Stimulated activated CD4-positive, alpha-beta T cell treated with anti-CD3 and anti-CD28 coated beads, Interleukin-1b, Interleukin-23, amount 100 ng/mL, for 4 hours (primary cell): Measurements from ENCODE around the gene NDUFS6.

ENCODE experiments used
- DNase-seq, 2 donors: peaks; one replicate each; pipeline ENCODE4 v3.0.0-alpha.2; 2020; ENCODE audit warnings: low read depth in 2 of 2

The NDUFS6 gene

DNA sequence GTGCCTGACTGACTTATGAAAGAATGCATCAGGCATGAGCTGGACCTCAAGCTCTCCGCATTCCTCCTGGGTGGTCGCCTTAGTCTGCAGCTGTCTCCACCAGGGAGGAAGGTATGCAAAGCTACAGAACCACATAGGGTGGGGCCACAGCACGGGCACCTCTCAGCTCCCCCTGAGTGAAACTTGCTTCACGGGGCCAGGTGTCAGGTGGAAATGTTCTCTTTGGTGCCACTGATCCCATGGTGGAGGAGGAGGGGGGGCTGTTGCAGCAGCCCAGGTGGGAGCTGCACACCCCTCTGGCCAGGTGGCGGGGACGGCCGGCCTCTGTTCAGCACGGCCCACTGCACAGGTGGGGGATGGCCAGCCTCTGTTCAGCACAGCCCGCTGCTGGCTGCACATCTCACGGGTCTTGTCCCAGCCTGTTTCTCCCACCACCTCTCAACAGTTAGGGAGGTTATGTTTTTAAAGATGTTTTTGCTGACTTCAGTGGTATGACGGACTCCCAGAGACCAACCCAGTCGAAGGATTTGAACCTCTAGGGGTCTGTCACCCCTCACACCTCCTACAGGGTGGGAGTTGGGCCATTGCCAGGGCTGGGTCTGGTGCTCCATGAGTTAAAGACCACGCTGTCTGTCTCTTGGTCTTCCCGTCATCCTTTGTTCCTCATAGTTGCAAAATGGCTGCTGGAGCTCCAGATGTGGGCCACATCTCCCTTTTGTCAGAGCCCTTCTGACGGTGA lies 35.9 kb upstream of the NDUFS6 start:
- no peak for DNase-seq

DNA sequence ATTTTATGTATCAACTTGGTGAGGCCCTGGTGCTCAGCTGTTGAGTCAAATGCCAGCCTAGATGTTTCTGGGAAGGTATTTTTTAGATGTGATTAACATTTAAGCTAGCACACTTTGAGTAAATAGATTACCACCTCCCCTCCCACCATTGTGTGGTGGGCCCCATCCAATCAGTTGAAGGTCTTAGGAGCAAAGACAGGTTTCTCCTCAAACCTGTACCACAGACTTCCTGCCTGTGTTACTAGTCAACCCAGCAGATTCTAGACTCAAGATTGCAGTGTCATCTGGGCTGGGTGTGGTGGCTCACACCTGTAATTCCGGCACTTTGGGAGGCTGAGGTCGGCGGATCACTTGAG lies 35.3 kb upstream of the NDUFS6 start:
- DNase-seq: no peak

DNA sequence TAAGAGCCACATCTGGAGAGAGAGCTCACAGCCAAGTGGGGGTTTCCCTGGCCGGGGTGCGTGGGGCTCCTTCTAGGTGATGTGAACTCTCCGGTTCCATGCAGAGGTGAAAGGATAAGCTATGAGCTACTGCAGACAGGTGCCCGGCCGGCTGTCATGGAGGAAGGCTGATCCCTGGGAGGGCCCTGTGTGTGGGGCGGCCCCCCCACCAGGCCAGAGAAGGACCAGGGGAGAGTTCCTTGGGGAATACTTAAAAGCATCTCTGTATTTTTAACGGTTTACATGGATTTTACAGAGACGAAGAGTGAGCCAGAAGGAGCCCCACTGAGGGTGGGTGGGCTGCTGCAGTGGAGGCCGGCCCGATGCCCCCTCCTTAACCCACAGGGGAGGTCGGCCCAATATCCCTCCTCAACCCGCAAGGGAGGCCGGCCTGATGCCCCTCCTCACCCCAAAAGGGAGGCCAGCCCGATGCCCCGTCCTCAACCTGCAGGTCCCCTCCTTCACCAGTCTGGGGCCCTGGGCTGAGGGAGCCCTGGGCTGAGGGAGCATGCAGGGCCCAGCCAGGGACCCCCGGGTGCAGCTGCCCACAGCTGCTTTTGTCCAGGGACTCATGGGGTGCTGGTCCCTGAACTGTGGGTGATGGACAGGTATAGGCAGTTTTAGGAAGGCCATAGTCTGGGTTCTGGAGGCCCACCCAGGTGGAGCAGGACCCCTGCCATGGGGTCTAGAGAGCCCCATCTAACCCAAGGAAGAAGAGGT lies 33.5 kb upstream of the NDUFS6 start:
- DNase-seq: no peak

DNA sequence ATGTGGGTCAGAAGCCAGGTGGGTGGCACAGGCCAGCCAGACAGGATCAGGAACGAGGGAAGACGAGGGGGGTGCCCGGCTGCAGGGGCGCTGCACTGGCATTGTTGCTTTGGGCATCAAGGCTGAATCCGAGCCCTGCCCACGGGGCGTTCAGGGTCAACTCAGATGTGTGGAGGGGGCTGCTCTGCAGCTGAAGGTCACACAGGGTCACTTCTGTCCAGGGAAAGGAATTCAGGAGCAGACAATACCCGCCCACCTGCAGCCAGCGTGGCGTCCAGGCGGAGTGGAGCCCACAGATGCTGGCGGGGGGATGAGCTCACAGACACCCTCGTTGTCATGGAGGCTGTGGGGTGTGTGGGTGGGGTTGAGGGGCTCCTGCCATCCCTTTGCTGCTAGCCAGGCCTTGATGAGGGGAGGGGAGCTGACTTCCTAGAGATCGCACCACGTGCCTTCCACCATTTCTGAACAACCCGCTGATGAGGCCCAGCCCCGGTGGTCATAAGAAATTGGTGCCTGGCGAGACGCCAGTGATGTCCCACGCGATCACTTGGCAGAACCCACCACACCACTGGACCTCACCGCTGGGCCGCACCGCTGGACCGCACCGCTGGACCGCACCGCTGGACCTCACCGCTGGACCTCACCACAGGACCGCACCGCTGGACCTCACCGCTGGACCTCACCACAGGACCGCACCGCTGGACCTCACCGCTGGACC lies 32.8 kb upstream of the NDUFS6 start:
- no peak for DNase-seq

DNA sequence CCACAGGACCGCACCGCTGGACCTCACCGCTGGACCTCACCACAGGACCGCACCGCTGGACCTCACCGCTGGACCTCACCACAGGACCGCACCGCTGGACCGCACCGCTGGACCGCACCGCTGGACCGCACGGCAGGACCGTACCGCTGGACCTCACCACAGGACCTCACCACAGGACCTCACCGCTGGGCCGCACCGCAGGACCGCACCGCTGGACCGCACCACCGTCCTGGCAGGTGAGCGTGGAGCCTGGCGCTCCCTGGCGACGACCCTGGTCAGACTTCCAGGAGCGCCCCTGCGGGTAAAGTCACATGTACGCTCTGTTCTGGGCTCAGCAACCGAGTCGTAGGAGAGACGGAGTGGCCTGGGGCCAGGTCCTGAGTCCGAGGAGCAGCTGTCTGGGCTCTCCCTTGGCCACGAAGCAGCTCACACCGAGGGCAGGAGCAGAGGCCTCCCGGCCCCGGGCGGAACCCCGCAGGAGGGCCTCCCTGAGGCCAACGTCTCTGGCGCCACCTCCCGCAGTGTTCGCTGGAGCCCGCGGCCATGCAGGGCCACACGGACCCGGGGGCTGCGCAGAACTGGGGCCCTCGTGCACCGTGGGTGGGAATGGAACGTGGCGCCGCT lies 32.1 kb upstream of the NDUFS6 start:
- DNase-seq: no peak

DNA sequence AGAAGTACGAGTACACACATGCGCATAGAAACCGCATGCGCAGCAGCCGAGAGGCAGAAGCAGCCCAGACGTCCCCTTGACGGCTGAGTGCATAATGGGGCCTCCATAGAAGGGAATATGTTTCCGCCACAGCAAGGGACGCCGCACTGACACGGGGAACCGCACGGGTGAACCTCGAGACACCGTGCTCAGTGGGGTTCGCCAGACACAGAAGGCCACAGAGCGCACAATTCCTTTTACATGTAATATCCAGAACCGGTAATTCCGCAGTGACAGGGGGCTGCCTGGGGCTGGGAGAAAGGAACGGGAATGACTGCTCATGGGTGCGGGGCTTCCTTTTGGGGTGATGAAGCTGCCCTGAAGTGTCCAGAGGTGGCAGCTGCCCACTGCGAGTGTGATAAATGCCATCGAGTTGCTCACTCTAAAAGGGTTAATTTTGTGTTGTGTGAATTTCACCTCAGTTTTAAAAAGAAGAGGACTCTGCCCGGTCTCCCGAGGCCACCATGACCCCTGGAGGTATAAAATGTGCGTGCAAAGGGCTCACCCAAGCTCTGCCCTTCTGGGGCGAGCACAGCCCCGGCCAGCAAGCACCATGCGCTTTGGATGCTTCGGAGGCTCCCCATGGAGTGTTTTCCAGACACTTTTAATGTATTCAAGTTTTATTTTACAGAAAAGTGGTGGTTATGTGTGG lies 31.3 kb upstream of the NDUFS6 start:
- no peak for DNase-seq

DNA sequence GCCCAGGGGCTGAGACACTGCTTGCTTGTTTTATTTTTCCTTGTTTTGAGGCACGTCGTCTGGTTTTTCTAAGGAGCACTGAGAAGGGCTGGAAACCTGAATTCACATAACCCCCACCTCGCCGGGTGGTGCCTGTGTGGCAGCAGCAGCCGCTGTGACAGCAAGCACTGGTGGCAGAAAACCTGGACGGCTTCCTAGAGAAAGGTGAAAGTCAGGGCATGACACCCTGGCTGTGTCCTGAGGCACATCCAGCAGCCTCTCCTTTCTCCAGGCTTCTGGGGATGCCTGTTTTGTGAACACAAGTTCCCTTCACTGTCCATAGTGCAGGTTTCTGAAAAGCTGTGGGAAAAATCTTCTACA lies 30.8 kb upstream of the NDUFS6 start:
- no peak for DNase-seq

DNA sequence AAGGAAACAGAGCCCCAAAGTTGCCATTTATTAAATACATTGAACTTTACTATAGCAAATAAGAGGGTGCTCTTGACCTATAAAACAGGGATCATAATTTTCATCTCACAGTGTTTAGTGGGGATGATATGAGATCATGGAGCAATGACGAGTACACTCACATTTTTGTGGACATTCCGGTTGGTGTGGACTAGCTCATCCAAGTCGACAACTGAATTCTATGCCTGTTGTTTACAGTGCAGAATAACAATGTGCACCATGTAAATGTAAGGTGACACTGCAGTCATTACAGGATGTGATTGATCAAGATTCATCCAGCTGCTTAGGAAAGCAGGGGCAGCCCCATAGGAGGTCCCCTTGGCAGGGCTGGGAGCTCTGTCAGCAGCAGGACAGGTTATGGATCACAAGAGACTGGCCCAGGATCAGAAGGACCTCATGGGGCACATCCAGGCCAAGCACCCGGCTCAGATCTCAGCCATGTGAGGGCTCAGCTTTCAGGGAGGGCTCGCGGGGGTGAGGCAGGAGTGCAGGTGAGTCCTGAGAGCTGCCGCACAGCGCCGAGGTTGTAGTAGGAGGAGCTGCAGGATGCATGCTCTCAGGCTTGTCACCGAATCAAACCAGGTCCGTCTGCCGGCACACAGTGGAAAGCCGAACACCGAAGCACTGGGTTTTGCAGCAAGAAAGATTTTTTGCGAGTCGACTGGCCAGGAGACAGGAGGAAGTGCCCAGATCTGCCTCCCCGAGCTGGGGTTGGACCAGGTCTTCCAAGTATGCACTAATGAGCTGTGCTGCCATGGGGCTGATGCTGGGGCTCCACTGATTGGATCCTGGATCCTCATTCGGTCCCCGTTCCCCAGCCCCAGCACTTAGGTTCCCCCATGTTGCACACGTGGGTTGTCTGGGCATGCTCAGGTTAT lies 29.8 kb upstream of the NDUFS6 start:
- DNase-seq: no peak

DNA sequence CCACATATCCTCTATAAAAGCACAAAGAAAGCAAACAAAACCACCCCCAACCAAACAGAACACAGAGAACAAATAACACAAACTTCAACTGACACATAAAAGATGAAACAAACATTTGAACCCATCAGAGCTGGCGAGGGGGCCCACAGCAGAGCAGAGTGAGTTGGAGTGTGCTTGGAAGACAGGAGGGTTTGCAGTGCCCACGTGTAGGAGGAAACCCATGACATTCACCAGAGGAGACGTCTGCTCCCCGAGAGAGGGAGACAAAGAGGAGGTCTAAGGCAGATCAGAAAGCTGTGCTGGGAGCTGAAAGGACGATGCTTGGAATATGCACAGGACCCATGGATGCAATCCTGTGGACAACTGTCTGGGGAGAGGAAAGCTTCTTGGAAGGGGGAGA lies 28.6 kb upstream of the NDUFS6 start:
- DNase-seq: no peak

DNA sequence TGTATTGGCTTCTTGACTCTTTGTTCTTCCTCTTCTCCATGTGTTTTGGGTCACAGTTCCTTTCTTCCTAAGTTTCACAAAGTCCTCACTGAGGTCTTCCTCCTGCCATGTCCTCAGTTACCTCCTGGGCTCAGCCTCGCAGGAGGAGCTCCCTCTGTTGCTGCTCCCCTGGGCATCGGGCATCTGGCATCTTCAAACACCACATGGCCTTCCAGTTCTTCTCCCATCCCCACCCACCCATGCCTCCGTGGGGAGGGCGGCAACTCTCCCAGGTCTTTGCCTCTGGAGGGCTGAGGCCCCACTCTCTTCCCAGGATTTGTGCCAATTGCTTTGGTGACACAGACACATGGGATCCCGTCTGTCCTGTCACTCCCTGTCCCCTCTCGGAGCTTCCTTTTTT lies 24.4 kb upstream of the NDUFS6 start:
- no peak for DNase-seq

DNA sequence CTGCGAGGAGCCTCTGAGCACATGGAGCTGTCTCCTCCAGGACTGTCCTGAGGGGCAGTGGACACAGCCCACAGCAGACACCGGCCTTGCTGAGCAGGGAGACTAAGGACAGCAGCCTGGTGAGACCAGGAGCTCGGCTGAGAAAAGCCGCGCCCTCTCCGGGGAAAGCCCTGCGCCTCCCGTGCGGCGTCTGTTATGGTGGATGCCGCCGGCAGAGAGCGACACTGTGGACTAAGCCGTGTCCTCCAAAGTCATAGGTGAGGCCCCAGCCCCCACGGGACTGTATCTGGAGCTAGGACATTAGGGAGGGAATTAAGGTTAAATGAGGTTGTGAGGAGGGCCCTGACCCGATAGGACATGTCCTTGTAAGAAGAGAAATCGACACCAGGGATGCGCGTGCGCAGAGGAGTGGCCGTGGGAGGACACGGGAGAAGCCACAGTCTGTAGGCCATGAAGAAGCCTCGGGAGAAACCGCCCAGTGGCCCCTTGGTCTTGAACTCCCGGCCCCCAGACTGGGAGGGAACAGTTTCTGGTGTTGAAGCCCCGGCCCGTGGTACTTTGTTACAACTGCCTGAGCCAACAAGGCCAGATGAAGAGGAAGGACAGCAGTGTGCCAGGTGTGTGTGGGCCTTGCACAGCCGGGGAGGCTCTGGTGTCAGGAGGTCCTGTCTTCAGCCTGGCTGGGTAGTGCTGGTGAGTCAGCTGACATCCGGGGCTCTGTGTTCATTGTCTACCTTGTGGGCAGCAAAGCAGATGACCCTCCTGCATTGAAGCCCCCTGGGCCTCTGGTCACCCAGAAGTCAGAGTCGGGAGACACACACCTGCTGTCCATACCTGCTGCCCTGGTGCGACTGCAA lies 23.7 kb upstream of the NDUFS6 start:
- no peak for DNase-seq

DNA sequence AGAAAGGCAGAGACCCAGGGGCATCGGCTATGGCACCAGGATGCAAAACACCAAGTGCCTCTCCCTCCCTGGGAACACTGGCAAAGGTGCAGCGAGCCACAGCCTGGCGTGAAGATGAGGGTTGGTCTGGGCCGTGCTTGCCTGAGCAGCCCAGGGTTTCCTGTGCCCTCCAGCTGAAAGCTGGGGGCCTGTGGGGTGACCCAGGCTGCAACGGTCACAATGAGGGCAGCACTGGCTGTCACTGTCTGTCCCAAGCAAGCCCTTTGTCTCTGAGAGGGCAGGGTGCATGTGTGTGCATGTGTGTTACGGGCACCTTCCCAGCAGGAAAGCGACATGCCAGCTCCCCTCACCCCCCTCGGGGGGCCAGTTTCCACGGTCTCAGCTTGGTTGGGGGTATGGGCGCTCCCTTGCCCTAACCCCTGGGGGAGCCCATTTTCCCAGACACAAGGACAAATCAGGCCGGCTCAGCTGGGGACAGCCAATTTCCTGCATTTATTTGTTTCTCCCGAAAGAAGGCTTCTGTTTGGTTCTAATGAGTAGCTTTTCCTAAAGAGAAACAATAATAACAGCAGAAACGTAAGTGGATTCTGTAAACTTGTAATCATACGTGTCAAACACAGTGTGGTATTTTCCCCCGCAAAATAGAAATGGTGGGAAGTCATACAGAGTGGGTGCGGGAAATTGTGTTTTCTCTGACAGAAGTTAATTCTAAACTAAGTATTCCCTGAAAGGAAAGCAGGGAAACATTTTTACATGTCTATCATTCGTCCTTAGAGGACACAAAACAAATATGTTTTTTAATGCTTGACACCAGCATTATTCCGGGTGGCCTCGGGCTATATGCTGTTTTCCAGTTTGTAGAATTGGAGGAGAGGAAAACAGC lies 22.8 kb upstream of the NDUFS6 start:
- no peak for DNase-seq

DNA sequence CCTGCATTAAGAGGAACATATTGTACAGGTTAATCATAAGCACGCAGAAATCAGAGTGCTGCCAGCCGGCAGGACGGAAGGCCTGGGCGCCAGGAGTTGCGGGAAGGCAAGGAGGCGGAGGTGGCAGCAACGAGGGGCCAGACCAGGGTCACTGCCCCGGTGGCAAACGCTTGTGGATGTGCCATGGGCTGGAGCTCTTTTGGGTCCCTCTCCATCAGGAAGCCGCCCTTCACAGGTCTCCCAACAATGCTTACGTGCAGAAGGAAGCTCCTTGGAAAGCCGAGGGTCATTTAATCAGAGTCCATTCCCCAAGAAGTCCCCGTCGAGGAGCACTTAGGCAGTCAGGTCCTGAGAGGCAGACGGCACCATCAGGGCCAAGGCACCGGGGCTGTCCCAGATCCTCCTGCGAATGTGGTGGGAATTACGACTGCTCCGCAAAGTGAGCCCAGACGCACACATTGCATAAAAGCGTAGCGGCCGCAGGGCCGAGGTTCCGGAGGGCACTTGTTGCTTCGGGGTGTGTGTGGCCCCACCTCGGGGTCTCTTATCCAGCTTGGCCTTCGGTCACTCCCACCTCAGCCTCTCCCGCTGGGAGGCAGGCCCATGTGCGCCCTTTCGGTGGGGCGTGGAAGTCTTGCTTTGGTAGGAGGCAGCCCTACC lies 22.1 kb upstream of the NDUFS6 start:
- DNase-seq: no peak

DNA sequence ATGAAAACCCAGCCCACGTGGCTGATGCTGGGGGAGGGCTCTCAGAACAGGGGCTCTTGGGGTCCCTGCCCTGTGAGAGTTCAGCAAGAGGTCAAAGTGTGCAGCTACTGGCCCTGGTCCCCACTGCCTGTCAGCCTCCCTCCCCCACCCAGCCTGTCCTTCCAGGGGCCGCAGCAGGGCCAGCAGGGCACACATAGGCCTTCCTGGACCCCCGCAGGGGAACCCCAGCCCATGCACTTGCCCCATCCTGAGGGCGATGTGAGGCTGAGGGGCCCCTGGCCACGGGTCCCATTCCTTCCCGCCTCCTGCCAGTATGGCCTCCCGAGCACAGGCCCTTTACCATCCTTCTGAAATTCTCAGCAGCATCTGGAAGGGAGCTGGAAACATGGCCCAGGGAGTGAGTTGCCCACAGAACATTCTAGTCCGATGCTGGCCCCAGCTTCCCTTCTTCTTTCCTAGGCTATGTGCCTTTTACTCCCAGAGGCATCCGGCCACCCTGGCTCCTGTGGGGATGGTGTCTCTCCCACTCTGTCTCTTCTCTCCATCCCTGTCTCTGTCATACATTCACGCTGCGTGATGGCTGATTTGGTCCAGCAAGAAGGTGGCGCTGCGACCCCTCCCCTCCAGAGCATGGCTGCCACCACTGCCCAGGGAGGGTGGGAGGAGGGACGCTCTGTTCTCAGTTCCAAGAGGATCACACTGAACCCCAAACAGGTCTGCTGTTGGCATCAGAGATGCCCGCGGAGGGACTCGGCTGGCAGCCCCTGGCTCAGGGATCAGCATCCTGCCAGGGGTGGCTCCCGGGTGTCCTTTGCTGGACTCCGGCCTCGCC lies 21.2 kb upstream of the NDUFS6 start:
- no peak for DNase-seq

DNA sequence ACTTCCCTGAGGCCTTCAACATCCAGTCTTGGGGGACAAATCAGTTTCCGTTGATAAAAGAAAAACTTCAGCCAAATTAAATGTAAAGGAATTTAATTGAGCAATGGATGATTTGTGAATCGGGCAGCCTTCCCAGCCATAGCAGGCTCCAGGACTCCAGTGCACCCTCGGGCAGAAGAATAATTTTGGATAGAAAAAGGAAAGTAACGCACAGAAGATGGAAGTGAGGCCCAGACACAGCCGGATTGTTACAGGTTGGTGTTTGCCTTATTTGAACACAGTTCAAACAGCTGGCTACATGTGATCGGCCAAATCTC lies 20.6 kb upstream of the NDUFS6 start:
- DNase-seq: no peak

DNA sequence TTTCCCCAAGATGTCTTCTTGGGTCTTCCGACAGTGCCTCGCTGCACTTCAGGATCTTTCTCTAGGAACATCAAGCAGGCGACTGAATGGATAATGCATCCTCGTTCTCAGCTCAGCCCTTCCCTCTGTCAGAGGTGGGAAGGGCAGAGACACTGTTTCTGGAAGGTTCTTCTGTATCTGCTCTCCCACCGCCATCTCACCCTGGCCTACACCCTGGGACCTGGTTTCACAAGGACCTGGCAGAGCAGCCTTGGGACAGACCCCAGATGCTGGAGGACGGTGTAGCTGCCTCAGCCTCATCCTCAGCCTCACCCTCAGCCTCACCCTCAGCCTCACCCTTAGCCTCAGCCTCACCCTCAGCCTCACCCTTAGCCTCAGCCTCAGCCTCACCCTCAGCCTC lies 20.1 kb upstream of the NDUFS6 start:
- no peak for DNase-seq

DNA sequence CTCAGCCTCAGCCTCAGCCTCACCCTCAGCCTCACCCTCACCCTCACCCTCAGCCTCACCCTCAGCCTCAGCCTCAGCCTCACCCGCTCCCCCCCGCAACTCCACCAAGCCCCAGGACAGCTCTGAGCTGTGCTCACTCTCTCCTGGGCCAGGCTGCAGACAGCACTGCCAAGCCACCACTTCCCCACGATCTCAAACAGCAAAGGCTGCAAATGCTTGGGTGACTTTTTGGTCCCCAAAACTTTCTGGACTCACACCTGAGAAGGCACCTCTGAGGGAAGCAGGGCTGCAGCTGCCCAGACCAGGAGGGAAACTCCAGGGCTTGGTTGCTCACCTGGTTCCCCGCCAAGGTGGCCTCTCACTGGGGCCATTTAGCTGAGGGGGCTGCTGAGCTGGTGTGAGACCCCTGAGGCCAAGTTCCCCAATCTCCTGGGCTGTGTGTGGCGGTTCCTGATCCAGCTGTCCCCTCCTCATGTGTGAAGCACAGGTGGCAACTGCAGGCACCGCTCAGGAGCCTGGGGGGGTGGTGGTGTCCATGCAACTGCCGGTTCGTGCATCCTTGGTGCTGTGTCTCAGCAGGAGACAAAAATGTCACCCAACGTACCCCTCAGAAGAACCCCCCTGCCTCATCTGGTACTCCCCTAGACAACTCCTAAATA lies 19.4 kb upstream of the NDUFS6 start:
- no peak for DNase-seq
